Brain pericyte (primary cell): ENCODE measurements around the gene RNF186.
"Not testable (repeated sequence)": the region's sequence is repeated elsewhere in the genome, so short reads cannot be mapped to it uniquely, and the experiment has no call there.

ENCODE experiments used
- DNase-seq: peaks from one replicate; pipeline ENCODE4 v3.0.0-alpha.2; 2012; ENCODE audit warnings: low read depth, low spot score

Gene RNF186

DNA sequence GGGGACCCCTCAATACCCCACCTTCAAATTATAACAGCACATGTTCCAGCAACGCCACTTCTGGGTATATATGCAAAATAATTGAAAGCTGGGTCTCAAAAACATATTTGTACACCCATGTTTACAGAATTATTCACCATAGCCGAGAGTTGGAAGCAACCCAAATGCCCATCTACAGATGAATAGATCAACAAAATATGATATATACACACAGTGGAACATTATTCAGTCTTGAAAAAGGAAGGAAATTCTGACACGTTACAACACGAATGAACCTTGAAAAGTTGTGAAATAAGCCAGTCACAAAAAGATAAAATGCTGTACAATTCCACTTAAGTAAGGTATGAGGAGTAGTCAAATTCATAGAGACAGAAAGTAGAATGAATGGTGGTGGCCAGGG, 20.5 kb downstream of the RNF186 start:
- DNase-seq, result no peak

DNA sequence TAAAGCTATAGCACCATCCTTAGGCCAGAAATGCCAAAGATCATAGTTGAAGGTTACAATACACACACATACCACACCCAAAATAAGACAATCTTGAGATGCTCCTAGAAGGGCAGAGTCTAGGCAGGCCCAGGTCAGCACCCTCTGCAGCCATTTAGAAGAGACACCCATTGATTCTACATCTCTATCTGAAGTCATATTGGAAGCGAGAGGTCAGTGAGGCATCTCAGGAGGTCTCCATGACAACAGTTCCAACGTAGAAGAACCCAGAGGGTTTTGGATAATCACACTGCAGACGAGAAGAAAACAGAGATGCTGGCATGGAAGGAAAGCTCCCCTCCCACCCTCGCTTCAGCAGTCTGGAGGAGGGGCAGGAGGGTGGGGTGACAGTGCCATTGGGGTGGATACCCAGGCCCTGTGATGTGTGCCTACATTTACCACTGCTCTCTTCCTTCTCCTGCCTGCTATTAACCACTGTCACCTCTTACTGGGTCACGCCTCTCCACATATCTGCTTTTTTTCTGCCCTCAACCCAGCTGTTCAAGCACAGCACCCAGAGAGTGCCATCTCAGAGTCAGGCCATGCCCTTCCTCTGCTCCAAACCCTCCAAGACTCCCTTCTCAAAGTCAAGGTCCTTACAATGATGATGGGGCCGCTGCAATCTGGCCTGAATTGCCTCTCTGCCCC, 21.6 kb downstream of the RNF186 start:
- DNase-seq, result no peak

DNA sequence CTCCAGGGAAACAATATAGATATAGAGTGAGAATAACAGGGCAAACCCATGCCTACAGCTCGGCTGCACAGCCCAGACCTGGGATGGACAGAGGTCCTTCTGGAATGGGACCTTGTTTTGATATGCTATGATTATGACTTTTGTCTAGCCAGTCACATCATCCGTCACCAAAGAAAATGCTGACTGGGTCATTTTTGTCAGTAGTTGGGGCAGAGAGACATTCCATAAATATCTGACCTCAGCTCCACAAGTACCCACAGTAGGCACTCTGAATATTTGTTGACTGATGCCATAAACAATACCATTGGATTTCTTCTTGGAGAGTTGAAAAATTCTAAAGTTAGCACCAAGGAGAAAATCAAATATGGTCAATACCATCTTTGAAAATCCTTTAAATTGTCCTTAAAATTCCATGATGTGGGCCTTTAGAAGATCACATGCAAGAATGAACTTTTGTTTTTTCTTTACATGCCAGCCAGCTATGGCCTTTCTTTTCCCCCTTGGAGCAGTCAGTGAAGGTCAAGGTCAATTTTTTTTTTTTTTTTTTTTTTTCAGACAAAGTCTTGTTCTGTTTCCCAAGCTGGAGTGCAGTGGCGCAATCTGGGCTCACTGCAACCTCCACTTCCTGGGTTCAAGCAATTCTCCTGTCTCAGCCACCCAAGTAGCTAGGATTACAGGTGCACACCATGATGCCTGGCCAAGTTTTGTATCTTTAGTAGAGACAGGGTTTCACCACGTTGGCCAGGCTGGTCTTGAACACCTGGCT, 22.7 kb downstream of the RNF186 start:
- no peak for DNase-seq

DNA sequence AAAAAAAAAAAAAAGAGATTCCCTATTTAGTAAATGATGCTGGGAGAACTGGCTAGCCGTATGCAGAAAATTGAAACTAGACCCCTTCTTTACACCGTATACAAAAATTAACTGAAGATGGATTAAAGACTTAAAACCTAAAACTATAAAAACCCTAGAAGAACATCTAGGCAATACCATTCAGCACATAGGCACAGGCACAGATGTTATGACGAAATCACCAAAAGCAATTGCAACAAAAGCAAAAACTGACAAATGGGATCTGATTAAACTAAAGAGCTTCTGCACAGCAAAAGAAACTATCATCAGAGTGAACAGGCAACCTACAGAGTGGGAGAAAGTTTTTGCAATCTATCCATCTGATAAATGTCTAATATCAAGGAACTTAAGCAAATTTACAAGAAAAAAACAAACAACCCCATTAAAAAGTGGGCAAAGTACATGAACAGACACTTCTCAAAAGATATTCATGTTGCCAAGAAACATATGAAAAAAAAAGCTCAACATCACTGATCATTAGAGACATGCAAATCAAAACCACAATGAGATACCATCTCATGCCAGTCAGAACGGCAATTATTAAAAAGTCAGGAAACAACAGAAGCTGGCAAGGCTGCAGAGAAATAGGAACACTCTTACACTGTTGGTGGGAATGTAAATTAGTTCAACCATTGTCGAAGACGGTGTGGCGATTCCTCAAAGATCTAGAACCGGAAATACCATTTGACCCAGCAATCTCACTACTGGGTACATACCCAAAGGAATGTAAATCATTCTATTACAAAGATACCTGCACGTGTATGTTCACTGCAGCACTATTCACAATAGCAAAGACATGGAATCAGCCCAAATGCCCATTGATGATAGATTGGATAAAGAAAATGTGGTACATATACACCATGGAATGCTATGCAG, 24.8 kb downstream of the RNF186 start:
- DNase-seq, result not testable (repeated sequence)

DNA sequence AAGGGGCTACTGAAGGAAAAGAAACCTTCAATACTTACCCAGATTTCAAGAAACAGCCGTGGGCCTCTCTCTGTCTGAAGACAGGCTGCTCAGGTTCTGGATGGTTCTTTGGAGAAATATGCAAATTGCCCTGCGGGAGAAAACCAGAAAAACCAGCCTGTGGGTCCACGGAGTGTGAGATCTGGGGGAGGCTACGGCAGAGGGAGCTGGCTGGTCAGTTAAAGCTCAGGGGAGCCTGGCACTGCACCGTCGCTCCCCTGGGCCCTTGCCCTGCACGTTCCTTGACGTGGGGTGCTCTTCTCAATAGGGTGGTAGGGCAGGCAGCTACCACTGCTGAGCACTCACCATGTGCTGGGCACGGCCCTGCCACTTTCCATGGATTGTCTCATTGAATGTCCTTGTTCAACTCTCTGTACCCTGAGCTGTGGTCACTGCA, 28.1 kb downstream of the RNF186 start:
- no peak for DNase-seq

DNA sequence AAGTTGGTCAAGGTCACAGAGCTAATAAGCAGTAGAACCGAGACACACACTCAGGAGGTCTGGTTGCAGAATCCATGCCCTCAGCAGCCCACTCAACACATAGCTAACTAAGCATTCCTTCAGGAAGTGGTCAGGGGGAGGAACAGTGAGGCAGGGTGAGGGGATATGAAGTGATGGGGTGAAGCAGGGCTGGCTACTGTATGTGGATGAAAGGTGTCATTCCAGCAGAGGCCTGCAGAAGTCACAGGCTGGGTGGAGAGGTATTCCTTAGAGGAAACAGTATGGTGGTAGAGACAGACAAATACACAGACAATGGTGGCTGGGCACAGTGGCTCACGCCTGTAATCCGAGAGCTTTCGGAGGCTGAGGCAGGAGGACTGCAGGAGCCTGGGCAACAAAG, 29.4 kb downstream of the RNF186 start:
- no peak for DNase-seq

DNA sequence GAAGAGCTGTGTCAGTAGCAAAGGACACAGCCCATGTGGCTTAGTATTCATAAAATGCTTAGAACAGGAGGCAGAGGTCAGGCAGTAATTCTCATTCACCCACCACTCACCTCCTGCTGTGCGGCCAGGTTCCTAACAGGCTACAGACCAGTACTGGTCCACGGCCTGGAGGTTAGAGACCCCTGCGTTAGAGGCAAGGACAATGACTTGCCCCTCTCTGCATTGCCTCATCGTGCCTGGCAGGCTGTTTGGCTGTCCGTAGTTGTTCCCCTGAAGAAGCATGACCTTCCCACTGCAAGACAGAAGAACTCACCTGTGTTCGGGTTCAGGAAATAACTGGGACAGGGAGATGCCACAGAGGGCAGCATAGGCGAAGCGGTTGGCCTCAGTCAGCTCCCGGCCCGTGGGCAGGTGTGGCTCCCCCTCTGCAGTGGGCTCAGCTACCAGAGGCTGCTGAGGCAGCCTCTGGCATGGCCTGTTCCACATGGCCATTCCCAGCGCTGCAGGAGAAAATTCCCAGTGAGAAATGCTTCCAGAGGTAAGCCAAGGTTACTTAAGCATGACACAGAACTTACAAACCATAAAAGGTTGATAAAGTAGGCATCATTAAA, 34.7 kb downstream of the RNF186 start:
- DNase-seq, result no peak

DNA sequence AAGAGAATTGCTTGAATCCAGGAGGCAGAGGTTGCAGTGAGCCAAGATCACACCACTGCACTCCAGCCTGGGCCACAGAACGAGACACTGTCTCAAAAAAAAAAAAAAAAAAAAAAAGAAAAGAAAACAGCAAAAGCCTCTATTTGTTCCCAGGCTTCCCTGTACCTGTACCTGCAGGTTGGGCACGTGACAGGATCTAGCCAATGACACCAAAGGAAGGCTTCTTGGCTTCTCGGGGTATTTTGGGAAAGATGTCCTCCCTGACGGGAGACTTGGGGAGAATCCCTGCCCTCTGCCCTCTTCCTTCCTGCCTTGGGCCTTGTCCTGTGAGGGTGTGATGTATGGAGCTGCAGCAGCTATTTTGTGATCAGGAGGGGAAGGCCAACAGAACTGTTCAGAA, 38.1 kb downstream of the RNF186 start:
- no peak for DNase-seq

DNA sequence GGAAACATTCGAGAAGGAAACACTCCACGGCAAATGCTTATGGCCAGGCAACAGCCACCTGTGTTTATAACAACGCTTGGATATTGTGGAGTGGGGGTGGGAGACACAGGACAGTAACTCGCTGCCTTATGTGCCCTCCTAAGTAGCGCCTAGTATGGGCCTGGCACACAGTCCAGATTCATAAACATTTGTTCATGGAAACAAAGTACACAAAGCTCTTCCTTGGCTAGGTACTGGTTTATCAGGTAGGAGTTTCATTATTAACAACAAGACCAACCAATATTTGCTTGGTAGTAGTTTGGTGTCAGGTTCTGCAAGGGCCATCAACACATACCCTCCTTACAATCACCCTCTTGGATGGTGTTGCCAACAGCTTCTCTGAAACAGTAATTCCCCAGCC, 38.8 kb downstream of the RNF186 start:
- DNase-seq, result no peak

DNA sequence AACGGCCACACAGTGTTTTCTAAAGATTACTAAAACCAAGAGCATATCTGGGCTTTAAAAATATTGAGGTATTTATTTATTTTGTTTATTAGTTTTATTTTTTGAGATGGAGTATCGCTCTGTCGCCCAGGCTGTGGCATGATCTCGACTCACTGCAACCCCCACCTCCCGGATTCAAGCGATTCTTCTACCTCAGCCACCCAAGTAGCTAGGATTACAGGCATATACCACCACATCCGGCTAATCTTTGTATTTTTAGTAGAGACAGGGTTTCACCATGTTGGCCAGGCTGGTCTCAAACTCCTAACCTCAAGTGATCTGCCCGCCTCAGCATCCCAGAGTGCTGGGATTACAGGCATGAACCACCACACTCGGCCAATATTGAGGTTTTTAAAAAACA, 39.3 kb downstream of the RNF186 start:
- no peak for DNase-seq

DNA sequence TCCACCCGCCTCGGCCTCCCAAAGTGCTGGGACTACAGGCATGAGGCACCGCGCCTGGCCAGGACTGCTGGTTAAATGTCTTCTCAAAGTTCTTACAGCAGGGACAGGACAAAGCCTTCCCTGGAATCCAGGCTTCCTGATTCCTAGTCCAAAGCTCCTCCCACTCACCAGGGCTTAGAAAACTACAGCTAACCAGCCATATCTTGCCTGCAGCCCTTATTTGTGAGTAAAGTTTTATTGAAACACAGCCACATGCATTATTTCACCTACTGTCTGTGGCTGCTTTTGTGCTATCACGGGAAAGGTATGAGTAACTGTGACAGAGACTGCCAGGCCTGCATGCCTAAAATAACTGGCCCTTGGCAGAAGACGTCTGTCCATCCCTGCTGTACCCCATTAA, 39.8 kb downstream of the RNF186 start:
- no peak for DNase-seq

DNA sequence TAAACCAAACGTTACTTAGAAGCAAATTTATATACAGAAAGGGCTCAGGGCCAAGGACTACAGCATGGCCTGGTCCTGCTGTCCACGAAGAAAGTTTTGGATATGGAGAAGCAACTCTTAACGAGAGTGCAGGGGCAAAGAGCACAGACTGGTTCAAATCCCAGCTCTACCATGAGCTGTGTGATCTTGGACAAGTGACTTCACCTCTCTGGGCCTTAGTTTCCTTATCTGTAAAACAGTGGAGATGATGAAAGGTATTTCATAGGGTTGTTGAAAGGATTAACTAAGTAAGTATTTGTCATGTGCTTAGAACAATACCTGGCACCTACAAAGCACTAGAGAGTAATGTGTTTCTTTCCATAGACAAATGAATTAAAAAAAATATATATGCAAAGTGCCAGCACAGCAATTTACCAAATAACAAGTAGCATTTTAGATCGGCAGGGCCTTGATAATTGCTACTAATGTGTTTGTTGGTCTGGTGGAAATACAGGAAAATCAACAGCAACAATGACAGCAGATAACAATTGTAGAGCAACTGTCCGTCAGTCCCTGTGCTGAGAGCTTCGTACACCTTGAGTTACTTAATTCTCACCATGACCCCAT, 40.8 kb downstream of the RNF186 start:
- no peak for DNase-seq

DNA sequence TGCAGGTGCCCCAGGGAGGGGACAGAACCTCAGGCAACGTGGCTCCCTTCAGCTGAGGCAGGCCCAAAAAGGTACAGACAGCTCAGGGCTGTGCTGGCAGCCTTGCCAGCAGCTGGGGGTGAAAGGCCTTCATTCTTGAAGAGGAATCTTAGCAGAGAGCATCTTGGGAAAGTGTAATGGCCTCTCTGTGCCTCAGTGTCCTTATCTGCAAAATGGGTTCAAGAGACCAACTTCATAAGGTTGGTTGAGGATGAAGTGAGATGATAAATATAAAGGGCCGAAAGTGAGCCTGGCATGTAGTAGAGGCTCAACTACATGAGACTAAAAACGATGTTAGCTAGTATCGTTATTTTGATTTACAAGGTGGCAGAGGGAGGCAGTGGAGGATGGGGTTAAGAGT, 41.6 kb downstream of the RNF186 start:
- DNase-seq, result no peak

DNA sequence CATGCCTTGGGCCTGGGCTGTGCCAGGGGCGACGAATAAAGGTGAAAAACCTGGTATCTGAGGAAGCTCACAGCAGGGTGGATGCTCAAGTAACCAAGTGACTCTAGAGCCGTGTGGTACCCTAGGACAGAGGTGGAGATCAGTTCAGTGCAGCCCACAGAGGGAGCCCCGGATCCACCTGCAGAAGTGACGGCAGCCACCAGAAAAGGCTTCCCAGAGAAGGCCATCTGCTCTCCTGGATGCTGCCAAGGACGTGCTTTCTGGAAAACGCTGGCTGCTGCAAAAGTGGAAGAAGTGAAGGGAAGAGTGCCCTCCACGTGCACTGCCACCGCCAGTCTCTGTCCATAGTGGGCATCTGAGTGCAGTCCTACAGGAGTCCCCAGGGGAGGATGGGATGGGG, 43.0 kb downstream of the RNF186 start:
- no peak for DNase-seq

DNA sequence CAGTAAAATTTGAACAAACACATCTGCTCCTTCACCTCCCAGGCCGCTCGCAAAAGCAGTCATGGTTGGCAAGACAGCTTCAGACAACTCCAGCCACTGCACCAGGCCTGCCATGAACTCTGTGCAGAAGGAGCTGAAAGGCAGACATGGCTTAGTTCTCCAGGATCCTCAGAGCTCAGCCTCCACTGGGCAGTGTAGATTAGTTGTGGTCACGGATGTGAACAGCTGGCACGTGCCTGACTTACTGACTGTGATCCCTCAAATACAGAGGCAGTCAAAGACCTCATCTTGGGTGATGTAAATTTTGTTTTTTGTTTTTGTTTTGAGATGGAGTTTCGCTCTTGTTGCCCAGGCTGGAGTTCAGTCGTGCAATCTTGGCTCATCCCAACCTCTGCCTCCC, 43.7 kb downstream of the RNF186 start:
- no peak for DNase-seq

DNA sequence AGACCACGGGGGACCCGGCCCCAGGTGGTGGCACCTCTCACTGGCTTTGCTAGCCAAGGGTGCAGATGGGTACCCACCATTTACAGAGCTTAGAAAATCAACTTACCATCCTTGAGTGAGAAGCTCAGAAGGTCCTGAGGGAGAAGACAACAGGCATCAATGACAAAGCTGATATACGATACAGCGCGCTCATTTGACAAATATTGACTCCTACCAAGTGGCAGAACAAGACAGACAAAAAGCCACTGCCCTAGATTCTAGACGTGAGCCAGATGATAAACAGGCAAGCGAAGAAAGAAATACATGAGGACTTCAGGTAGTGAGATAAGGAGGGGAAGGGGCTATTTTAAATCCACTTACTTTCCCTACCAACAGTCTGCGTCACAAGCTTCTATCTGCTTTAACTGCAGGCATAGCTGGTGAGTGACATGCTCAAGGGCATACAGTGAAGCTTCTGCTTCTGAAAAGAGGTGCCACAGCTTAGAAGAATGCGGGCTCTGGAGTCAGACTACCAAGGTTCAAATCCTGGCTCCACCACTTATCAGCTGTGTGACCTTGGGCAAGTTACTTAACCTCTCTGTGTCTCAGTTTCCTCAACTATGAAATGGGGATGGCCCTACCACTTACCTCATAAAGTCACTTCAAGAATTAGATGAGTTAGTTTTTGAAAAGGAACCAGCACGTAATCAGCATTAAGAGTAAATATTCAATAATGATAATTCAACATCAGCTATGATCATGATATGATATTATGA, 44.5 kb downstream of the RNF186 start:
- no peak for DNase-seq

DNA sequence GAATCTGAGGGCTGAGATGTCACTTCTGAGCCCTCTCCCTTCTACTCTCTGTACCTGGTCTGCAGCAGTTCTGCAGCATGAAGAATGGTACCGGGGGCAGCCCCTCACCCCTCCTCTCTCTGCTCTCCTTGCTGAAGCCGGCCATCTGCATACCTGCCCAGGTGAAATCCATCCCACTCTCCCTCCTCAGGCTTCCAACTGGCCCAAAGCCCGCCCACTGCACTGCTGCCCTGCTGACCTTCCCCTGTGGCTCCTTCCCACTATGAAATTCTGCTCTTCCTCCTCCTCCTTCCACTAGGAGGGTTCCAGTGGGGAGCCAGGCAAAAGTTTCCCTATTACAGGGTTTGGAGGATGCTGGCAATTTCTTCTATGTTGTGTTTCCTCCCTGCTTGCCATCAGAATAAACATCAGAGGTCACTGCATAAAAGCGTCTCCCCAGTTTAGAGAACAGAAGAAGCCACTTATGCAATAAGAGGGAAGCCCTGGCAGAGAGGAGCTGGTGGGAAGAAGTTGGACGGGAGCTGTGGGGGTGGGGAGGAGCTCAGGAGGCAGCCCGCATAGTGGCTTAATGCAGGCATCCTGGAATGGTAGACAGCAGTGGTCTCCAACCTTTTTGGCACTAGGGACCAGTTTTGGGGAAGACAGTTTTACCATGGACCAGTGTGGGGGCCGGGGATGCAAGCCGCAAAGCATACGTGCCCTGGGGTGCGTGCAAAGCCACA, 45.7 kb downstream of the RNF186 start:
- DNase-seq, result peak; percentile 42

DNA sequence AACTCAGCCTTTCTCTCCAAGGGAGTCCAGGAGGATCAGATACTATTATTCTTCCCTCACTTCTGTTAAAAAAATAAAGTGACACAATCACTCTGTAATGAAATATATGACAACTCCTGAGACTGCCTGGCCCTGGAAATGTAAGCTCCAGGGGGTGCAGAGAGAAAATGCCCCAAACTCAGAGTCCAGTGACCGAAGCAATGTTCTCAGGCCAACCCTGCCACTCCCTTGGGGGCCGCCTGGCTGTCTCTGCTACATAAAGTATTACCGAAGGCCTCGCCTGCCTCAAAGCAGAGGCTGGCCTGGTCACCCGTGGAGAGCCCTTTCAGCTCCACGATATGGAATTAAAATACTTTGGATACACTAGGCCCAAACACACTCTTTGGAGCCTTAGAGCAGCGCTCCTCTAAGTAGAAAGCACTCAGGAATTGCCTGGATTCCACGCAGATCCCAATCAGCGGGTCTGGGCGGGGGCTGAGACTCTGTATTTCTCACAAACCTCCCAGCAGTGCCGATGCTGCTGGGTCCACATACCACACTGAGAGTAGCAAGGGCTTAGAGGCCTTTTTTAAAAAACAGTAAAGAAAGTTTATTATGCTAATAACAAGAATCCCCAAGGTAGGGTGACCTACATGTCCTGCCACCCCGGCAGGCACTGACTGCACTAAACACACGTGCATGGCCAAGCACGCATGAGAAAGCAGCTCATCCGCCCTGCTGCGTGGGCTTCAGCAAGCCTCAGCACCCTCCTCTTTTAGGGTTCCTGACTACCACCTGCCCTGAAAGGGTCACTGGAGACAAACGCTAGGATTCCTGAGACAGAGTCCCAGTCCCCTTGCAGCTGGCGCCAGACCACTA, 46.5 kb downstream of the RNF186 start:
- DNase-seq, result peak; percentile 42

DNA sequence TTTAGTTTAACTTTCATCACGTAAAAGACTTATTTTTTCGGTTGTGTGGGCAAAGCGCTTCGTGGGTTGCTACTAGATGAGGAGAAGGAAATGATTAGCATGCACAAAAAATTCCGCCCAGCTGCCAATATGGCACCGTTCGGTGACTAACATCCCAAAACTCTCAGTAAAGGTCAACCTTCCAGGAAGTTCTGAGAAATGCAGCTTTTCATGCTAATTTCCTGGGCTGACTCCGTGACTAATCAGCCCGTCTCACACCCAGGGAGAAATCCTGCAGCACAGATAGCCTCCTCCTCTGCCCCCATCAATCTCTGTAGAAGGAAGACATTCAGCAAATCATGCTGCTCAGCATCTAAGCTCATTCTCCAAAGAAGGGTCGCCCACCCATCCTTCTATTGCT, 49.5 kb downstream of the RNF186 start:
- DNase-seq, result no peak
